ENCODE results near the gene ANTXRL.
"Not testable (repeated sequence)": the region's sequence is repeated elsewhere in the genome, so short reads cannot be mapped to it uniquely, and the experiment has no call there.

ANTXRL gene

DNA sequence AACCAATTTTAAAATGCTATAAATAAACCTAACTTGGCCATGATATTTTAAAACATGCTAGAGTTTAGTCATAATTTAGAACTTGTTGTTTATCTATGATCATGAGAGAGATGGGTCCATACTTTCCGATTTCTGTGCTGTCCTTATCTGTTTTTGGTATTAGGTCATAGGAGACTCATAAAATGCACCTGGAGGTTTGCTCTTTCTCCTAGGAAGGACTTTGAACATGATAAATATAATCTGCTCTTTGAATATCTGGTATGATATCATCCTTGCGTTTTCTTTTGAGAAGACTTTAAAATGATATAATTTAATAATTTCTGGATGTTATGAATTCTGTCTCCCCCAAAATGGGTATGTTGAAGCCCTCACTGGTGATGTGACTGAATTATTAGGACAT, 9.0 kb upstream of the ANTXRL start:
- DNase-seq = no peak

DNA sequence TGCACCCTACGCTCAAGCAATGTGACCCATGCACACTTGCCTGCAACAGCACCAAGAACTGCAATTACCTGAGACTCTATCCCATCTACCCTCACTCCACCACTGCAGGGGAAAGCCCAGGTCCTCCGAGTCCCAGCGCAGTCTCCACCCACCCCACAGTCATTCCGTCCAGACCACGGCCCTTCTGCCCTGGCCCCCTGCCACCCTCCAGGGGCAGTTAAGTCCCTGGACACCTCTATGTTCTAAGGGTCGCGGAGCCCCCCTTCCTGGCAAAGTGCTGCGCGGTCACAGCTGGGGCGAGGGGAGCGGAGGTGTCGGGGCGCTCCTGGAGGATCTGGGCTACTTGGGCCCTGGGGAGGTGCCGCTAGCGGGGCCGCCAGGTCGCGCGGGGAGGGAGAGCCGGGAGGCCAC, 4.4 kb upstream of the ANTXRL start:
- DNase-seq = not testable (repeated sequence)

DNA sequence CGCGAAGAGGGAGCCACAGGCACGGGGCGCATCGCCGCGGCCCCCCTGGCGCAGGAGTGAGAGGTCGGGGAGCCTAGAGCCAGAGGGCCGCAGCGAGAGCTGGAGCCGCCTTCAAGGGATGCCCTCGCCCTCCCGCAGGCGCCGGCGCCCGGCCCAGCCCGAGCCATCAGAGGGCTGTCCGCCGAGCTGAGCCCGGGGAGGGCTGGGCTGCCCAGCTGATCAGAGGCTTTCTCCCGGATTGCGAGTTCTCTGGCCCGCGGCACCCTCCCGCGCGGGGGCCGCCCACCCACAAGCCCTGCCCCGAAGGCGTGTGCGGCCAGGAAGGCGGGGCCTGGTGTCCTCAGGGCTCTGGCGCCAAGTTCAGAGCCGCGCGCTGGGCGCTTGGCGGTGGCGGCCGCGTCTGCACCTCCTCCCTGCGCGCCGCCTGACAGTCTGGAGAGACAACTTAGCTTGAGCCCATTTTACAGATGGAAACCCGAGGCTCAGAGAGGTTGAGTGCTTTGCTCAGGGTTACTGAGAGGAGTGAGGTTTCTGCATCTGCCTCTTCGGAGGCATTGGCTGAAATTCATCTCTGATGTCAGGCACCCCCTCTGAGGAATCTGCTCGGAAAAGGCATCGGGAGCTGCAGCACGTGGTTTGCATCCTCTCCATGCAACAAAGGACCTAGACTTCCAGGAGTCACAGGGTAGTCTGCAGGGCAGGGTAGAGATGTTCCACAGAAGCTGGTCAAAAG, 3.8 kb upstream of the ANTXRL start:
- peak; percentile 1 for DNase-seq

DNA sequence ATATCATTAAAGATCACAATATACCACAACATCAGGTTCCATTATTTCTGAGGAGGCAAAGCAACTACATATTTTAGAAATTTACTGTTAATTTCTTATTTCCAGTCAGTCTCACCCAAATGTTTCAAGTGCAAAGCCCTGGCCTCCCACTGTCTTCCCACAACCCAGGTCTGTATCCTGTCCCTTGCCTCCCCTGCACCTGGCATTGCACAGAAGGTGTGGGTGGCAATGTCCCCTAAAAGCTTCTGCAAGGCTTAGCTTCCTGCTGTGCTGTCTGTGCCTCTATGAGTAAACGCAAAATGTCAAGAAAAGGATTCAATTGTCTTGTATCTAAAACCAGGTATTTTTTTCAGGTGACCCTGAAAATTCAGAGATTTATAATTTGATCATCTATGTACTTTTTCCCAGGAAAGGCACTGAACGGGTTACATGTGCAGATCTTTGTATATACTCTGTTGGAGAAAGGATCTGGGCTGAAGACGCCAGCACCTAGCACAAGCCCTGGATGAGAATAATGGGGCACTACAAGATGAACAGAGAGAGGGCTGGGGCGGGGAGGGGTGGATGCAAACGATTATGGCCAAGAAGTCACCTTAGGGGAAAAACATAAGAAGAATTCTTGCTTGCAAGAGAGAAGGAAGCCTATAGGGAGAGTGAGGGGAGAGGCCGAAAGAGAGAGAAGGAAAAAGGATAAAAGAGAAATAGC, 3.1 kb upstream of the ANTXRL start:
- DNase-seq = no peak

DNA sequence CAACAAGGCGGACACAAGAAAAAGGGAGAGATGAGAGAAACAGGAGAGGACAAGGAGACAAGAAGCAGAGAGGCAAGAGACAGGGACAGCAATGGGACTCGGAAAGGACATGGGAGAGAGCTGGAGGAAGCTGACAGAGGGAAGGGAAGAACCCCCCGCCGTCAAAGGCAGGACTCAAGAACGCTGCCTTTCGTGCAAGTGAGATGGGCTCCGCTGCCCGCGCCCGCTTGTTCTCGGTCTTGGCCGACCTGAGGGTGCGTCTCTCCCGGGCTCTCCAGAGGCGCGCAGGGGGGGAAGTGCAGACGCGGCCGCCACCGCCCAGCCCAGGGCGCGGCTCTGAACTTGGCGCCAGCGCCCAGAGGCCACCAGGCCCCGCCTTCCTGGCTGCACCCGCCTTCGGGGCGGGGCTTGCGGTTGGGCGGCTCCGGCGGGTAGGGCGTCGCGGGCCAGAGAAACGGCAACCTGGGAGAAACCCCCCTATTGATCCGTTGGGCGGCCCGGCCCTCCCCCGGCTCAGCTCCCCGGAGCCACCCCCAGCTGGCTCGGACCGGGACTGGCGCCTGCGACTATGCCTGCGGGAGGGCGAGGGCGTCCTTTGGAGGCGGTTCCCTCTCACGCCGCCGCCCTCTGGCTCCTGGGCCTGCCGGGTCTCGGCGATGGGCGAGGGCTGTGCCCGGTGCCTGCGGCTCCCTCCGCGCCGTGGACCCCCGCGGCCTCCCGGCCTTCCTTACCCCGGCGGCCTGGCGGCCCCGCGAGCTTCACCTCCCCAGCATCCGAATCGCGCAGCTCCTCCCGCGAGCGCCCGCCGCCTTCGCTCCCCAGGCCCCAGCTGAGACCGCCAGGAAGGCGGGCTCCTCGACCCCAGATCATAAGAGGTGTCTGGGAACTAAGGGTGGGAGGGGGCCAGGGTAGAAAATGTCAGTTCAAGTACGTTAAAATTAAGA, 2.2 kb upstream of the ANTXRL start:
- peak; percentile 67 for DNase-seq

DNA sequence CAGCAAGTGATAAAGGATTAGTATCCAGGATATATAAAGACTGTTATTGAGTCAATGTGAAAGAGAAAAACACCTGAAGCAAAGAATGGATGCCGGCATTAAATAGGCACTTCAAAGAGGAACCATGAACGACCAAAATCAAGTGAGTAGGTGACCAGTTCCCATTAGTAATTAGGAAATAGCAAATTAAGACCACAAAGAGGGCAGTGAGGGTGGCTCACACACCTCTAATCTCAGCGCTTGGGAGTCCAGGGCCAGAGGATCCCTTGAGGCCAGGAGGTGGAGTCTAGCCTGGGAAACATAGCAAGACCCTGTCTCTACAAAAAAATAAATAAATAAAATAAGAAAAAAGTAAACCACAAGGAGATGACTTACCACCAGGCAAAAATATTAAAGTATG, 1.5 kb upstream of the ANTXRL start:
- DNase-seq = peak; percentile 13

DNA sequence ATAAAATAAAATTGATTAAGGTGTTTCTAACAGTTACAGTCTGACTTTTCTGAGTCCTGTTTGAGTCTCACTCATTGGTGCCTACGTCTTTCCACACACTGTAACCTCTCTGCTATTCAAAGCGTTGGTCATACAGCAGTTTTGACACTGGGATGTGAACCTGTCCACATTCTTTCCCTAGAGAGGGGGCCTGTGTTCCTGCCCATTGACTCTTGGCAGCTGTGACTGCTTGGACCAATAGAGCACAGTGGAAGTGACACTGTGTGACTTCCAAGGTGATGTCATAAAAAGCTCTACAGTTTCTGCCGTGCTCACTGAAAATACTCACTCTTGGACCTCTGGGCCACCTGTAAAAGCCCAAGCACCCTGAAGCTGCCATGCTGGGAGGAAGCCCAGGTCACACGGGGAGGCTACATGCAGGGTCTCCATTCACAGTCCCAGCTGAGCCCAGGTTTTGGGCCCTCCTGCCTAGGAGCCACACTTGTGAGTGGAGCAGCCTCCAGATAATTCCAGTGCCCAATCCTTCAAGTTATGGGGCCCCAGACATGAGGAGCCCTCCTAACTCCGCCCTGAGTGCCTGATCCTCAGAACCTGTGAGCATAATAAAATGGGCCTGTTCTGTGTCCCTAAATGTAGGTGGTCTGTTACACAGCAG, 704 bp upstream of the ANTXRL start:
- no peak for DNase-seq

DNA sequence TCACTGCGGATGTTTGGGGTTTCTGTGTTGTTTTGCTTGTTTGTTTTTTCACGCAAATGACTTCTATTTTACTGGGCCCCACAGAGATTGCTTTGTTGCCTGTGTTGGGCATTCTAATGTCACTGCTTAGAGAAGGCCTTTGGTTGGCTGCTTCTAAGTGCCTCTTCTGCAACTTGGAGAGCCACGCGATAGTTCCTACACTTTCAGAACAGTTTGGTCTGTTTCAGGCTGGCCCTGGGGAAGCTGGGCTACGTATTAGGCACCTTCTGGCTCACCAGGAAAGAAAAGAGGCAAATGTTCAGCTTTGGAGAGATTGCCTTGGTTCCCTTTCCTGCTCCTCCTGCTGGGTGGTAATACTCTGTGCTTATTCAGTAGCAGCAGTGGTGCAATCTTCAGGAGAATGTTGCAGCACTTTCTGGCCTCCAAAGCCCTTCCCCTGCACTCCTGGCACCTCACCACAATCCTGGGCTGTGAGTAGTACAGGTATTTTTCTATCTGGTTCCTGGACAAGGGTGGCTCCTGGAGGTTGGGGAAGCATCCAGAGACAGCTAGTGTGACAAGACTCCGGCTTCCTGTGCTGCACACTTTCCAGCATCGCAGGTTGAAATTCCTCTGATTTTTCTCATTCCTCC, 1.2 kb downstream of the ANTXRL start:
- DNase-seq = no peak

DNA sequence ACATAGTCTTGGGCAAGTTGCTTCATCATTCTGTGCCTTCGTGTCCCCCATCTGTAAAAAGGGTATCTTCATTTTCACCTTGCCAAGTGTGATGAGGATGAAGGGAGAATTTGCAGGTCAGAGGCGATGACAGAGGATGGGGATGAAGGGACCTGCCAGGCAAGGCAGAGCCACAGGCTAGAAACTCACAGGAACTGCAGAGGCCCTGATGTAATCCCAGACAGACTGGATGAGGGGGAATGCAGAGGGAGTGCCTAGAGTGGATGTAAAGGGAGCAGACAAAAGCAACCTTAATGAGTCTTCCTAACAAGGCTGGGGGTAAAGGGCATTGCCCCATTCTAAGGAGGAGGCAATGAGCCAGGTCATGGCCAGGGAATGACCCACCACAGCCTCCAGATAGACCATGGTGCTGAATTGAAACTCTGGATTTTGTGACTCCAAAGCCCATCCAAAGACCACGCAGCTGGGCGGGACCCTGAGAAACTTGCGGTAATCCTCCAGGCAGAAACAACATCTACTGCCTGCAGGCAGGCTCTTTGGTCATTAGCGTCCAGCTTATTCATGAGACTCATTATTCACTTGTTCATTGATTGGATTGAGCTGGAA, 1.9 kb downstream of the ANTXRL start:
- no peak for DNase-seq

DNA sequence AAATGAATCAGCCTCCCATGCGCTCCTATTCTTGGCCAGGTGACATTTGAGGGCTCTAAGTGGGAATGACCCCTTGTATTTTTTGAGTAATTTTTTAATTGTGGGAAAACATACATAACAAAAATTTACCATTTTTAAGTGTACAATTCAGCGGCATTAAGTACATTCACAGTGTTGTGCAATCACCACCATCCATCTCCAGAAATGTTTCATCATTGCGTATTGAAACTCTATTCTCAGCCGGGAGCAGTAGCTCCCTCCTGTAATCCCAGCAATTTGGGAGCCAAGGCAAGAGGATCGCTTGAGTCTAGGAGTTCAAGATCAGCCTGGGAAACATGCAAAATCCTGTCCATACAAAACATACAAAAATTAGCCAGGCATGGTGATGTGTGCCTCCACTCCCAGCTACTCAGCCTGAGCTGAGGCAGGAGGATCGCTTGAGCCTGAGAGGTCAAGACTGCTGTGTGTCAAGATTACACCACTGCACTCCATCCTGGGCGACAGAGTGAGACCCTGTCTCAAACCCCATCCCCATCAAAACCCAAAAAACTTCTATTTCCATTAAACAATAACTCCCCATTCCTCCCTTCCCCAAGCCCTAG, 2.5 kb downstream of the ANTXRL start:
- no peak for DNase-seq

DNA sequence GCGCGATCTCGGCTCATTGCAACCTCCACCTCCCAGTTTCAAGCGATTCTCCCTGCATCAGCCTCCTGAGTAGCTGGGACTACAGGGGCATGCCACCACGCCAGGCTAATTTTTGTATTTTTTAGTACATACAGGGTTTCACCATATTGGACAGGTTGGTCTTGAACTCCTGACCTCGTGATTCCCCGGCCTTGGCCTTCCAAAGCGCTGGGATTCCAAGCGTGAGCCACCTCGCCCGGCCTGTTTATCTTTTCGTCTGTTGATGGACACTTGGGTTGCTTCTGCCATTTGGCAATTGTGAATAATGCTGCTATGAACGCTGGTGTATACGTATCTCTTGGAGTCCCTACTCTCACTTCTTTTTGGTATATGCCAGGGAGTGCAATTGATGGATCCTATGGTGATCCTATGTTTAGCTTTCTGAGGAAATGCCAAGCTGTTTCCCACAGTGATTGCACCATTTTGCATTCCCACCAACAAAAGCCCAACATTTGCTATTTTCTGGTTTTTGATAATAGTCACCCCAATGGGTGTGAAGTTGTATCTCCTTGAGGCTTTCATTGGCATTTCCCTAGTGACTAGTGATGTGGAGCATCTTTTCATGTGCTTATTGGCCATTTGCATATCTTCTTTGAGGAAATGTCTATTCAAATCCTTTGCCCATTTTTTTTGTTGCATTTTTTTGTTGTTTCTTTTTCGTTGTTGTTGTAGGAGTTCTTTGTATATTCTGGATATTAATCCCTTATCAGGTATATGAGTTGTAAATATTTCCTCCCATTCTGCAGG, 3.5 kb downstream of the ANTXRL start:
- no peak for DNase-seq

DNA sequence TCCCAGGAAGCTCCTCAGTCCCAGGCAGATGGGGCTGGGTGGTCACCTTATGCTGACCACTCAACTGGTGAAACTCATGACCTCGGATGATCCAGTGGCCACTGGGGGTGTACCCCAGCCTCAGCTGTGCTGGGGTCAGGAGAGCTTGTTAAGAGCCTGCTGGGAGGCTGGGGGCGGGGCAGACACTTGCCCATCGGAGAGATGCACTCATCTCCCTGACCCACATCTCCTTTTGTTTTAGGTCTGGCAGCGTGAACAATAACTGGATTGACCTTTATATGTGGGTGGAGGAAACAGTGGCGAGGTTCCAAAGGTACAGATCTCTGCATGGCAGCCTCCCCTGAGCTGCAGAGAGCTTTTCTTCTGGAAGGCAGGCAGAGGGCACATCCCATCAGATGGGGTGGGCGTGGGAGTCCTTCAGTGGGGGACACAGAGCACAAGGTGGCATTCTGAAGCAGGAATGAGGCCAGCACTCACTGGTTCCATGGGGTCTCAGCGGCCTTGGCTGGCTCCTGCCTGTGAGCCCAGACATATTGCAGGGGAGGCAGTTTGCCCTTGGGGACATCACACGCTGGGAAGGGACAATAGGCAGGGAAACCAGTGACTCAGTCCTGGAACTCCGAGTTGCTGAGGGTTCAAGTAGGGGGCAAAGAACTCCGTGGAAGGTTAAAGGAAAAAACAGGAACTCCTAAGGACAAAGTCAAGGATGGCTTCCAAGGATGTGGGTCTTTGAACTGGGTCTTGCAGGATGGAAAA, 5.2 kb downstream of the ANTXRL start:
- DNase-seq = no peak

DNA sequence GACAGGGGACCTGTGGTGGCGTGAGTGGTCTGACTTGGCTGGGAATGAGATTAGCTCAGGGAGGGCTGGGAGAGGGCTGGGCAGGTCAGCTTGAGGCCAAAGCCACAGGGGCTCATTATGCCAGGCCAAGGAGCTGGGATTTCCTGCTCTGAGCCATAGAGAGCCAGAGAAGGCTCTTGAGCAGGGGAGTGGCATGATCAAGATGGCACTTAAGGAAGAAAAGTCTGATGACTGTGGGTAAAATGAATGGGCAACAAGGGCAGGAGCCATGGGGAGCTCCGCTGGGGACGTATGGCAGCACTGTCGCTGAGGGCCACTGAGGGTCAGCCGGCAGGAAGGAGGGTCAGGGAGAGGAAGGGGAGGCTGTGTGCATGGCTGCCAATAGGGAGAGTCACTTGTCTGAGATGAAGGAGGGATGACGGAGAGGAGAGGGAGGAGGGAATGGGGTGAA, 5.8 kb downstream of the ANTXRL start:
- no peak for DNase-seq

DNA sequence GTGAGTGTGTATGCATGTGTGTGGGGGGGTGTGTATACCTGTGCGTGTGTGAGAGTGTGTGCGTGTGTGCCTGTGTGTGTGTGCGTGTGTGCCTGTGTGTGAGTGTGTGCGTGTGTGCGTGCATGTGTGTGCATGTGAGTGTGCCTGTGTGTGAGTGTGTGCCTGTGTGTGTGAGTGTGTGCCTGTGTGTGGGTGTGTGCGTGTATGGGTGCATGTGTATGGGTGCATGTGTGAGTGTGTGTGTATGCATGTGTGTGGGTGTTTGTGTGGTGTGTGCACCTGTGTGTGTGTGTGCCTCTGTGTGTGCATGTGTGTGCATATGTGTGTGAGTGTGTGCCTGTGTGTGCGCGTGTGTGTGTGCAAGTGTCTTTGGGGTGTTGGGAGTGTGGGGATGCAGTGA, 6.4 kb downstream of the ANTXRL start:
- no peak for DNase-seq

DNA sequence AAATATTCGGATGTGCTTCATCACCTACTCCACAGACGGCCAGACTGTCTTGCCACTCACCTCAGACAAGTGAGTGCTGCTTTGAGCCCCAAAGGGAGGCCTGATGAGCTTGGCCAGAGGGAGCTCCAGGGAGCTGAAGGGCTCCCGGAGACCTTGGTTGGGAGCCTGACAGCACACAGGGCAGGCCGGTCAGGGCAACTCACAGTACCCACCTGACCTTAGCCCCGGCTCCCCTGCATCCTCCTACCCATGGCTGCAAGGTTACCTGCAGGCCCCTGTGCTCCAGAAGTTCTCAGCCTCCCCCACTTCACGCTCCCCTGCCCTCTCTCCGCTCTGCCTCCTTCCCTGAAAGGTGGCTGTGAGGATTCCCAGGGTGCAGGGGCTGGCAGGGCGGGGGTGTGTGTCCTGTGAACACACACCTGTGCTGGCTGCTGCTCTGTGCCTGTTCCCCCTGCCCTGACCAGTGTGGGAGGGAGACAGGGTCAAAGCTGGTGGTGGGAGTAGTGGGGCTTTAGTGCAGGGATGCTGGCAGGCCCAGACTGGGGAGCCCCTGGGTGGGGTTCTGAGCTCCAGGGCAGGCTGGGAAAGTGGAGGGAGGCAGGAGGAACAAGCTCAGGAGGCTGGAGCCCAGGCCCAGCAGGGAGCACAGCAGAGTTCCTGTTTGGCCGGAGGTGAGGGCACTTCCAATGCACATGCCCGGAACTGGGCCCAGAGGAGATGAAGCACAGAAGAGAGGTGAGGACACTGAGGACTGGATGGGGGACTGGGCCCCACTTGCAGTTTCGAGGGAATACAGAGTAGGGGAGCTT, 7.2 kb downstream of the ANTXRL start:
- DNase-seq = no peak

DNA sequence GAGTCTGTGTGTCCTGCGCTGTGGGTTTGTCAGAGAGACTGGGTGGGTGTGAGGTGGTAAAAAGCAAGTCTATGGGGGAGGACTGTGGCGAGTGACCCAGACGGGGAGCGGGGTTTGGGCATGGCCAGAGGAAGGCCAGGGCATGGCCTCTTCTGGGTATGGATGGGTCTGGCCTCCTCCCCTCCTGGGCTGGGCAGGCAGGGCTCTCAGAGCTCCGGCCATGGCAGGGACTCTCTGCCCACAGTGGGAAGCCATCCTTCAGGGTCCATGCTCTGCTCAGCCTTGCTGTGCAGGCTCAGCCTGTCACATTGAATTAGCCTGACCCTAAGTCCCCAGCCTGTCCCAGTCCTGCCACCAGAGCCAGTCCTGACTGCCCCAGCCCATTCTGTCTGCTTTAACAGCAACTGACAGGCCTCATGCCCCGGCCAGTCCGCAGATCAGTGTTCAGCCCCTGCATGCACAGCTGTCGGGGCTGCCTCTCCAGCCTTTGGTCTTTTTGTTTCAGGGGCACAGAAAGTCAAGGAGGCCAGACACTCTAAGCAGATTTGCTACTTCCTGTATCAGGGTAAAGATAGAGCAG, 7.9 kb downstream of the ANTXRL start:
- no peak for DNase-seq

DNA sequence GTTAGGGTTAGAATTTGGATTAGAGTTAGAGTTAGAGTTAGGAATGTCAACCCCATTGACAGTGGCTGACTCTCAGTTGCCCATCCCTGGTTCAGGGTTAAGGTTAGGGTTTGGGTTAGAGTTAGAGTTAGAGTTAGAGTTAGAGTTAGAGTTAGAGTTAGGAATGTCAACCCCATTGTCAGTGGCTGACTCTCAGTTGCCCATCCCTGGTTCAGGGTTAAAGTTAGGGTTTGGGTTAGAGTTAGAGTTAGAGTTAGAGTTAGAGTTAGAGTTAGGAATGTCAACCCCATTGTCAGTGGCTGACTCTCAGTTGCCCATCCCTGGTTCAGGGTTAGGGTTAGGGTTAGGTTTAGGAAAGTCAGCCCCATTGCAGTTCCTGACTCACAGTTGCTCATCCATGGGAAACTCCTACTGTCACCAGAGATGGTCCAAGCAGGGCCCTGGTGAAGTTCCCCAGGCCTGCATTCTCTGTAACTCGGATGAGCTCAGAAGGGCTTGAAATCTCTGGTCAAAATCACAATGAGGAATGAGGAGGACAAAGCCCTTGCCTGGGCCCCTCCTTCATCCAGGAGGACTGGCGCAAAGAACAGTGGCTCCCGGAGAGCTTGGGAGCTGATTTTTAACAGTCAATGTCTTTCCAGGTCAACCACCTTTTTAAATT, 8.7 kb downstream of the ANTXRL start:
- not testable (repeated sequence) for DNase-seq

DNA sequence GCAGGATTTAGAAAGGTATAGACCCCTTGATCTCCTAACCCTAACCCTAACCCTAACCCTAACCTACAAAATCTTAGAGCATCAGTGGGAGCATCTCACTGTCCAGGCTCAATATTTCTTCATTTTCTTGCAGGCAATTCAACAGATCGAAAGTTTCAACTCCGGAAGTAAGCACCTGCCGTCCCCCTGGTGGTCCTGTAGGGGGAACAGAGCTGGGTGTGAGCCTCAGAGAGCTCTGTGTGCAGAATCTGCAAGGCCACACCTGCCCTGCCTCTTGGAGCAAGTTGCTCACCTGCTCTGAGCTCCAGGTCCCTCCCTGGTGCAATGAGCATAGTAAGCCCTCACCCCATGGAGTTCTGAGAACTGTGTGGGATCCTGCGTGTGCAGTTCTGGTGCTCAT, 9.3 kb downstream of the ANTXRL start:
- not testable (repeated sequence) for DNase-seq

All from NCI-H1694 (cell line).